Keratinocyte (primary cell): ENCODE measurements around the gene C16orf82.

Experiments used
- CTCF ChIP-seq, 3 experiments: IDR thresholded peaks in 1 of 3; conservative IDR thresholded peaks in 1 of 3; optimal IDR thresholded peaks in 1 of 3; 2 replicates in 2 of 3; 3 replicates in 1 of 3; pipeline versions ENCODE3 to v1.5.1; 2011; ENCODE audit warnings: low read length in 3 of 3, mild to moderate bottlenecking in 3 of 3, moderate library complexity in 2 of 3, control low read depth in 1 of 3, inconsistent platforms in 1 of 3; ENCODE audit not compliant: insufficient read depth in 2 of 3; ENCODE audit errors: extremely low read depth in 1 of 3
- EZH2 ChIP-seq: IDR thresholded peaks from one replicate; pipeline ENCODE4 v1.6.1; 2012; ENCODE audit warnings: inconsistent platforms, mild to moderate bottlenecking, low read length, moderate library complexity

DNA sequence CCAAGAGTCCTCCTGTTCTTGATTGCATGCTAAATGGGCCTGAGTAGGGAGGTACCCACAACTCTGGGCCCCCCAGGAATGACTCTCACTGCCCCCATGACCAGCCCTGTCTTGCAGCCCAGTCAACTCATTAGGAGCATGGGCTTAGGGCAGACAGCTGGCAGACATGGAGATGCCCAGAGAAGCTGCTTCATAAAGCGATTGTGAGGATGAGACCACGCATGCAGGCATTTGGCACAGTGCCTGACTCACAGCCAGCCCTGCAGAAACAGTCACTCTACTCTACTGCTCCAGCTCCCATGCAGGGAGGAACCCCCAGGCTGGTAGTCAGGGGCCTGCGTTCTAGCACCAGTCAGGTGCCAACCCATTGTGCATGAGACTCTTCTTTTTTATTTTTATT is 8.4 kb upstream of the C16orf82 start:
- TF ChIP-seq CTCF (optimal IDR thresholded peaks at IDR 0.05 in 1 of 3, IDR thresholded peaks at IDR 0.05 in 1 of 3, conservative IDR thresholded peaks at IDR 0.05 in 1 of 3; ENCODE audit: extremely low read depth in 1 of 3, insufficient read depth in 2 of 3, low read length in 3 of 3) (no peak), EZH2 (no peak)
